Spleen (tissue), 7 donors: ENCODE data around the gene ZMIZ1.

ENCODE experiments used
- POLR2AphosphoS5 ChIP-seq, 3 donors: sonication (generic); formaldehyde crosslinking; IDR thresholded peaks; one replicate each; pipeline ENCODE4 v1.5.1; 2017; ENCODE audit warnings: antibody characterized with exemption in 3 of 3
- TF ChIP-seq, protein P1 (sequence below), 11 experiments: fragments of 200-600 bp in 7 of 11; fragments of 450-650 bp in 4 of 11; sonication (generic) in 4 of 11; IDR thresholded peaks in 8 of 11; conservative IDR thresholded peaks in 3 of 11; 1 replicate in 7 of 11; 2 replicates in 4 of 11; pipeline versions ENCODE4 v1.4.0 to v1.8.0; 2016 to 2021; ENCODE audit warnings: antibody characterized with exemption in 11 of 11, inconsistent platforms in 4 of 11, mild to moderate bottlenecking in 1 of 11
- donor health status: DM: no; HTN: no; CAD: no; lungs with moderate emphysema.
- donor health status: DM: no; HTN: no; CAD: no.
- donor health status: DM: no; HTN: no; CAD: no.

DNA sequence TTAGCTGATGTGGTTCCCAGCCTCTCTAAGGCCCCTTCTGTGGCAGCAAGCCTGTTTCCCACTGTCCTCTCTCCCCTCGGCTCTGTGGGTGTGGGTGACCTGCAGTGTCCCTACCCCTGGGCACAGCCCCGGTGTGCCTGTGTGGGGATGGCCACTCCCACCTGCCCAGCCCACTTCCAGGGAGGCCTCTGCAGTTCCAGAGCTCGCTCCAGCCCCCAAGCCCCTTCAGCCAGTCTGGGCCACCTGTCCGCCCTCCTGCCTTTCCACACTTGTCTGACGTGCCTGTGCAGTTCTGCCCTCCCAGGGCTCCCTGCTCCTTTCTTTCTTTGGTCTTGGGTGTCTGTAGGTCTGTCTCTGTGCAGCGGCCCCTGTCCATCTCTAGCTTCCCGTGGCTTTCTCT, 151.5 kb downstream of the ZMIZ1 start:
- TF ChIP-seq, protein P1, sequence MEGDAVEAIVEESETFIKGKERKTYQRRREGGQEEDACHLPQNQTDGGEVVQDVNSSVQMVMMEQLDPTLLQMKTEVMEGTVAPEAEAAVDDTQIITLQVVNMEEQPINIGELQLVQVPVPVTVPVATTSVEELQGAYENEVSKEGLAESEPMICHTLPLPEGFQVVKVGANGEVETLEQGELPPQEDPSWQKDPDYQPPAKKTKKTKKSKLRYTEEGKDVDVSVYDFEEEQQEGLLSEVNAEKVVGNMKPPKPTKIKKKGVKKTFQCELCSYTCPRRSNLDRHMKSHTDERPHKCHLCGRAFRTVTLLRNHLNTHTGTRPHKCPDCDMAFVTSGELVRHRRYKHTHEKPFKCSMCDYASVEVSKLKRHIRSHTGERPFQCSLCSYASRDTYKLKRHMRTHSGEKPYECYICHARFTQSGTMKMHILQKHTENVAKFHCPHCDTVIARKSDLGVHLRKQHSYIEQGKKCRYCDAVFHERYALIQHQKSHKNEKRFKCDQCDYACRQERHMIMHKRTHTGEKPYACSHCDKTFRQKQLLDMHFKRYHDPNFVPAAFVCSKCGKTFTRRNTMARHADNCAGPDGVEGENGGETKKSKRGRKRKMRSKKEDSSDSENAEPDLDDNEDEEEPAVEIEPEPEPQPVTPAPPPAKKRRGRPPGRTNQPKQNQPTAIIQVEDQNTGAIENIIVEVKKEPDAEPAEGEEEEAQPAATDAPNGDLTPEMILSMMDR (IDR thresholded peaks at IDR 0.05 in 8 of 11, conservative IDR thresholded peaks at IDR 0.05 in 3 of 11): no peak
- TF ChIP-seq POLR2AphosphoS5 (IDR thresholded peaks at IDR 0.05): peak in 1 of 3 donors; percentile 28
